GM23248 (cell line): ENCODE data around the gene LARP1. TPM values are rescaled to one million over a fixed set of nuclear protein-coding genes. Genes with fewer than 3 reads are reported as not detected.

ENCODE experiments used
- DNase-seq: peaks from one replicate; pipeline ENCODE4 v3.0.0-alpha.2; 2015
- H2AFZ ChIP-seq: fragments of 200-600 bp; sonication (generic); 2 replicates; pipeline ENCODE4 v1.6.1; 2016; ENCODE audit warnings: antibody characterized with exemption
- H3F3A ChIP-seq: fragments of 200-600 bp; sonication (generic); 2 replicates; pipeline ENCODE4 v1.6.1; 2016; ENCODE audit warnings: mild to moderate bottlenecking, antibody characterized with exemption, mixed run types; ENCODE audit not compliant: insufficient read depth
- H3K27ac ChIP-seq: fragments of 200-600 bp; sonication (generic); 2 replicates; pipeline ENCODE4 v1.5.1; 2016; ENCODE audit warnings: mild to moderate bottlenecking
- H3K27me3 ChIP-seq: fragments of 200-600 bp; sonication (generic); replicated peaks from 2 replicates; pipeline ENCODE4 v1.6.1; 2016; ENCODE audit warnings: mild to moderate bottlenecking; ENCODE audit not compliant: insufficient read depth
- H3K36me3 ChIP-seq: fragments of 200-600 bp; sonication (generic); 2 replicates; pipeline ENCODE4 v1.6.1; 2016; ENCODE audit warnings: low read depth, mild to moderate bottlenecking
- H3K4me1 ChIP-seq: fragments of 200-600 bp; sonication (generic); 2 replicates; pipeline ENCODE4 v1.6.1; 2016; ENCODE audit warnings: mild to moderate bottlenecking; ENCODE audit not compliant: insufficient read depth
- H3K4me2 ChIP-seq: fragments of 200-600 bp; sonication (generic); one replicate; pipeline ENCODE4 v1.6.1; 2016; ENCODE audit warnings: mild to moderate bottlenecking; ENCODE audit not compliant: unreplicated experiment
- H3K4me3 ChIP-seq: fragments of 200-600 bp; sonication (generic); 2 replicates; pipeline ENCODE4 v1.5.1; 2016; ENCODE audit warnings: mild to moderate bottlenecking
- H3K79me2 ChIP-seq: fragments of 200-600 bp; sonication (generic); 2 replicates; pipeline ENCODE4 v1.6.1; 2016; ENCODE audit warnings: mild to moderate bottlenecking; ENCODE audit not compliant: insufficient read depth
- H3K9ac ChIP-seq: fragments of 200-600 bp; sonication (generic); 2 replicates; pipeline ENCODE4 v1.6.1; 2016; ENCODE audit warnings: mild to moderate bottlenecking
- H3K9me2 ChIP-seq: fragments of 200-600 bp; sonication (generic); 2 replicates; pipeline ENCODE4 v1.6.1; 2016; ENCODE audit warnings: mixed run types, mild to moderate bottlenecking, moderate library complexity; ENCODE audit not compliant: insufficient read depth
- H3K9me3 ChIP-seq: fragments of 200-600 bp; sonication (generic); one replicate; pipeline ENCODE4 v1.6.1; 2017; ENCODE audit warnings: low read depth
- H4K20me1 ChIP-seq: fragments of 200-600 bp; sonication (generic); 2 replicates; pipeline ENCODE4 v1.6.0; 2016; ENCODE audit not compliant: insufficient read depth
- EZH2 ChIP-seq: fragments of 200-600 bp; sonication (generic); IDR thresholded peaks from 2 replicates; pipeline ENCODE4 v1.6.1; 2018; ENCODE audit warnings: antibody characterized with exemption, mild to moderate bottlenecking; ENCODE audit not compliant: insufficient read depth, poor library complexity, severe bottlenecking
- EZH2phosphoT487 ChIP-seq: fragments of 200-600 bp; sonication (generic); IDR thresholded peaks from 2 replicates; pipeline ENCODE4 v1.6.1; 2018; ENCODE audit warnings: antibody characterized with exemption, moderate library complexity, mild to moderate bottlenecking, low read depth; ENCODE audit not compliant: insufficient read depth
- WGBS, 2 experiments: methylation state at CpG; one replicate each; pipeline ENCODE4 v1.1.6; 2015 to 2017; ENCODE audit warnings: low lambda C conversion rate in 2 of 2, low coverage in 1 of 2; ENCODE audit errors: missing lambda C conversion rate in 2 of 2; 5-methylcytosine and 5-hydroxymethylcytosine counted together
- in situ Hi-C: fragments of 300-500 bp; cut with MboI; formaldehyde crosslinking; loops from 2 replicates; pipeline ENCODE4 v1.15.0; 2020
- polyA plus RNA-seq: library from polyadenylated mRNA; unstranded; fragments of >200 nt; fragmentation: Nextera tagmentation; extraction: Ambion mirVana; gene quantifications from 2 replicates; pipeline ENCODE4 v1.2.1, GENCODE V29; 2016
- total RNA-seq: library from RNA; depleted of rRNA; stranded (reverse); fragments of >200 nt; shearing (Covaris generic); gene quantifications from 2 replicates; pipeline ENCODE4 v1.2.3, GENCODE V29; 2014

Gene LARP1
- total and polyA plus RNA-seq, 2 experiments from 2014 or later = 33.8 to 59.9 TPM

DNA sequence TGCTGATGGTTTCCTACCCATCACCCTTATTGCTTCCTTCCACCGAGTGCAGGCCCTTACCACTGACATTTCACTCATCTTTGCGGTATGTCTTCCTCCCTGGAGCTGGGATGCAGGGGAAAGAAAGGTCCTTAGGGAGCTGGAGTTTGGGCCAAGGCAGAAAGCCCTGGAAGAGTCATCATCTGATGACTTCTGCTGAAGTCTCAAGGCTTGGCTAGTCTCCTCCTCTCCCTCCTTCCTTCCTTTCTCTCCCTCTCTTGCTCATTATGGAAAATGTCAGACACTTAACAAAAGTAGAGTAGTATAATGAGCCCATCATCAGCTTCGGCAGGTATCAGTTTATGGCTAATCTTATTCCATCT lies 40.0 kb downstream of the LARP1 start:
- Histone ChIP-seq H3K4me1 (peaks cover 13% of the 10 kb centered on the region), H3K4me3 (no peak overlapping the region), H2AFZ (no peak overlapping the region), H4K20me1 (peaks cover 7% of the 10 kb centered on the region; the same call in 1 of the 2 replicates), H3K79me2 (peaks cover 94% of the 10 kb centered on the region), H3K36me3 (peaks cover 52% of the 10 kb centered on the region), H3K4me2 (no peak overlapping the region), H3K9ac (0 out of 2 replicates have a peak overlapping the region, but pooled peaks have one; percentile 11), H3K9me2 (no peaks in the 10 kb centered on the region), H3F3A (peaks cover 26% of the 10 kb centered on the region), H3K27me3 (no peaks in the 10 kb centered on the region), H3K9me3 (no peaks in the 10 kb centered on the region), H3K27ac (peak overlapping the region; percentile 26)
- in situ Hi-C loops = no loop called here
- TF ChIP-seq EZH2phosphoT487 (no peak), EZH2 (no peak)
- whole genome bisulfite sequencing, 2 experiments = 87 to 89% methylated on average over 3 of the region's 3 CpGs
- DNase-seq = peak; percentile 56

DNA sequence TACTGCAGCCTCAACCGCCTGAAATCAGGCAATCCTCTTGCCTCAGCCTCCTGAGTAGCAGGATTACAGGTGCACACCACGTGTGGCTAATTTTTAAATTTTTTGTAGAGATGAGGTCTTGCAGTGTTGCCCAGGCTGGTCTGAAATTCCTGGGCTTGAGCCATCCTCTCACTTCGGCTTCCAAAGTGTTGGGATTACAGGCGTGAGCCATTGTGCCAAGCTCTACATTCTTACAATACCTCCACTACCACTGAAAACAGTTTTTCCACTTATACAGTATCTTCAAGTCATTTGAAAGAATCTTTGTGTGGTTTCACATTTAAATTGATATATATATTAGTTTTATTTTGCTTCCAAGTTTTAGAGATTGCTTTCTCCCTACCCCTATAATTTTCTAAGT lies 42.6 kb downstream of the LARP1 start:
- H3K36me3 ChIP-seq = peaks cover 71% of the 10 kb centered on the region
- no peaks in the 10 kb centered on the region for H3K9me2 ChIP-seq
- no peak overlapping the region for H3K4me3 ChIP-seq
- H3K79me2 ChIP-seq = peaks cover 91% of the 10 kb centered on the region
- peaks cover 21% of the 10 kb centered on the region for H3K4me1 ChIP-seq
- H3K9ac ChIP-seq = no peak overlapping the region
- H3K9me3 ChIP-seq = no peaks in the 10 kb centered on the region
- H3K4me2 ChIP-seq = no peak overlapping the region
- WGBS, 2 experiments = 84 to 88% methylated on average over 4 of the region's 4 CpGs
- TF ChIP-seq EZH2 (no peak), EZH2phosphoT487 (no peak)
- in situ Hi-C loops = no loop called here
- no peak for DNase-seq
- H3F3A ChIP-seq = peaks cover 44% of the 10 kb centered on the region
- H3K27me3 ChIP-seq = no peaks in the 10 kb centered on the region
- peaks cover 7% of the 10 kb centered on the region; the same call in 1 of the 2 replicates for H4K20me1 ChIP-seq
- no peak overlapping the region for H3K27ac ChIP-seq
- no peak overlapping the region for H2AFZ ChIP-seq

DNA sequence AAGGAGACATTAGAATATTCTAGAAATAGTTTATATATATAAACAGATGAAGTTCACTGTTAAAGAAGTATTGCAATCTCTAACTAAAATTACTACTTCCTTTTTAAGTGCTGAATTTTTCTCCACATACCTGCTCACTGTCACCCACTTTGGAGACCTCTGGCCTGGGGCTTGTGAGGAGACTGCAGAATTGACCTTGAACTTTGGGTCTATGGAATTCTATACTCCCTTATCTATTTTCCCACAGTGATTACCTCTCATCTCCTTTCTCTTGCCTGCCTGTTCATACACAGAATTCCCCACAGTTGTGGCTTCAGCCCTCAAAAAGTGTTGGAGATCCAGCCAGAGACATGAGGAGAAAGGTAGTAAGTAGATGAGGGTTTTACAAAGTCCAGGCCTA lies 45.4 kb downstream of the LARP1 start:
- TF ChIP-seq EZH2phosphoT487 (no peak), EZH2 (no peak)
- no peaks in the 10 kb centered on the region for H3K9me2 ChIP-seq
- H3K4me1 ChIP-seq = peaks cover 8% of the 10 kb centered on the region; the same call in 1 of the 2 replicates
- H3K4me2 ChIP-seq = no peak overlapping the region
- no peak overlapping the region for H3K4me3 ChIP-seq
- peaks cover 31% of the 10 kb centered on the region for H3F3A ChIP-seq
- H3K36me3 ChIP-seq = peaks cover 92% of the 10 kb centered on the region
- H3K9ac ChIP-seq = 0 out of 2 replicates have a peak overlapping the region, but pooled peaks have one; percentile 7
- H3K27ac ChIP-seq = peak overlapping the region; percentile 44; the same call in 1 of the 2 replicates
- in situ Hi-C loops = loop anchor here (25.0 kb wide), 1 partner anchor 338 kb away; no protein-coding TSS in a partner anchor
- H2AFZ ChIP-seq = no peak overlapping the region
- no peaks in the 10 kb centered on the region for H3K9me3 ChIP-seq
- DNase-seq = no peak
- no peaks in the 10 kb centered on the region for H3K27me3 ChIP-seq
- H4K20me1 ChIP-seq = peaks cover 7% of the 10 kb centered on the region; the same call in 1 of the 2 replicates
- peaks cover 93% of the 10 kb centered on the region for H3K79me2 ChIP-seq

DNA sequence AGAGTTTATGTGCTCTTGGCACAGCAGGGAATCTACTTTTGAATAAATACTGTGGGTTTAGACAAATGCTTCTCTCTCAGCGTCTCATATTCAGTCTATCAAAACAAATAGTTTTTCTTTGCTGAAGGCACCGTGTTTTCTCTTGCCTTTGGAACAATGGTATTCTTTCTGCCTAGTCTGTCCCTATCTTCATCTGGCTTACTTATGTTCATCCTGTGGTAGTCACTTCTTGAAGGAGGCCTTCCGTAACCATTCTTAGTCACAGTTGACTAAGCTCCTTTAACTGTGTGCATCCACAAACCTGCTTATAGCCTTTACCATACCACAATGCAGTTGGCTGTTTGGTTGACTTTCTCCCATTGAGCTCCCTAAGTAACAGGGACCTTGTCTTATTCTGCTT lies 45.9 kb downstream of the LARP1 start:
- H3K79me2 ChIP-seq = peaks cover 98% of the 10 kb centered on the region
- no peak overlapping the region for H2AFZ ChIP-seq
- H3K4me3 ChIP-seq = no peak overlapping the region
- peaks cover 8% of the 10 kb centered on the region; the same call in 1 of the 2 replicates for H3K4me1 ChIP-seq
- no peak for TF ChIP-seq EZH2phosphoT487
- TF ChIP-seq EZH2 = no peak
- WGBS, 2 experiments = 61 to 74% methylated on average over 3 of the region's 3 CpGs
- no peaks in the 10 kb centered on the region for H3K9me3 ChIP-seq
- in situ Hi-C loops = loop anchor here (25.0 kb wide), 1 partner anchor 339 kb away; no protein-coding TSS in a partner anchor
- H3K27ac ChIP-seq = 0 out of 2 replicates have a peak overlapping the region, but pooled peaks have one; percentile 44
- no peaks in the 10 kb centered on the region for H3K27me3 ChIP-seq
- H3K36me3 ChIP-seq = peaks cover 97% of the 10 kb centered on the region
- H4K20me1 ChIP-seq = peaks cover 7% of the 10 kb centered on the region; the same call in 1 of the 2 replicates
- peak; percentile 69 for DNase-seq
- 0 out of 2 replicates have a peak overlapping the region, but pooled peaks have one; percentile 7 for H3K9ac ChIP-seq
- peaks cover 31% of the 10 kb centered on the region for H3F3A ChIP-seq
- H3K4me2 ChIP-seq = no peak overlapping the region
- no peaks in the 10 kb centered on the region for H3K9me2 ChIP-seq

DNA sequence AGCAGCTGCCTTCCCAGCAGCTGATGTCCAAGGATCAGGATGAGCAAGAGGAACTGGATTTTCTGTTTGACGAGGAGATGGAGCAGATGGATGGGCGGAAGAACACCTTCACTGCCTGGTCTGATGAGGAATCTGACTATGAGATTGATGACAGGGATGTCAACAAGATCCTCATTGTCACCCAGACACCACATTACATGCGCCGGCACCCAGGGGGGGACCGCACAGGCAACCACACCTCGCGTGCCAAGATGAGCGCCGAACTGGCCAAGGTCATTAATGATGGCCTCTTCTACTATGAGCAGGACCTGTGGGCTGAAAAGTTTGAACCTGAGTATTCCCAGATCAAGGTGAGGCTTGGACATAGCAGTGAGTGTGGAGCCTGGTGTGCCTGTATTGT lies 46.9 kb downstream of the LARP1 start:
- no peak overlapping the region for H3K4me3 ChIP-seq
- H2AFZ ChIP-seq = no peak overlapping the region
- no peaks in the 10 kb centered on the region for H3K27me3 ChIP-seq
- H3K36me3 ChIP-seq = peaks cover 98% of the 10 kb centered on the region
- H4K20me1 ChIP-seq = no peaks in the 10 kb centered on the region
- no peak for TF ChIP-seq EZH2phosphoT487
- TF ChIP-seq EZH2 = no peak
- no peak overlapping the region for H3K9ac ChIP-seq
- 83 to 90% methylated on average over 9 of the region's 9 CpGs for WGBS, 2 experiments
- DNase-seq = no peak
- in situ Hi-C loops = loop anchor here (25.0 kb wide), 1 partner anchor 340 kb away; no protein-coding TSS in a partner anchor
- H3K79me2 ChIP-seq = peaks cover 98% of the 10 kb centered on the region
- H3K9me3 ChIP-seq = no peaks in the 10 kb centered on the region
- peaks cover 23% of the 10 kb centered on the region for H3F3A ChIP-seq
- H3K4me2 ChIP-seq = no peak overlapping the region
- peaks cover 8% of the 10 kb centered on the region; the same call in 1 of the 2 replicates for H3K4me1 ChIP-seq
- no peaks in the 10 kb centered on the region for H3K9me2 ChIP-seq
- H3K27ac ChIP-seq = no peak overlapping the region
